Stimulated activated CD4-positive, alpha-beta T cell treated with anti-CD3 and anti-CD28 coated beads, Interleukin-1b, Interleukin-23, amount 100 ng/mL, for 48 hours (primary cell): ENCODE measurements around the gene PBX4.

Experiments
- DNase-seq: peaks from one replicate; pipeline ENCODE4 v3.0.0-alpha.2; 2020

PBX4 gene

GRCh38 chr19:19538061-19538784 lies 80.3 kb downstream of the PBX4 start, which contains the start of gene CILP2:
CILP2 (plus strand) TSS chr19:19538265; CDS start chr19:19538350, 85 bp downstream.
- DNase-seq = no peak

GRCh38 chr19:19537075-19538048 lies 81.1 kb downstream of the PBX4 start:
- DNase-seq = no peak

DNA sequence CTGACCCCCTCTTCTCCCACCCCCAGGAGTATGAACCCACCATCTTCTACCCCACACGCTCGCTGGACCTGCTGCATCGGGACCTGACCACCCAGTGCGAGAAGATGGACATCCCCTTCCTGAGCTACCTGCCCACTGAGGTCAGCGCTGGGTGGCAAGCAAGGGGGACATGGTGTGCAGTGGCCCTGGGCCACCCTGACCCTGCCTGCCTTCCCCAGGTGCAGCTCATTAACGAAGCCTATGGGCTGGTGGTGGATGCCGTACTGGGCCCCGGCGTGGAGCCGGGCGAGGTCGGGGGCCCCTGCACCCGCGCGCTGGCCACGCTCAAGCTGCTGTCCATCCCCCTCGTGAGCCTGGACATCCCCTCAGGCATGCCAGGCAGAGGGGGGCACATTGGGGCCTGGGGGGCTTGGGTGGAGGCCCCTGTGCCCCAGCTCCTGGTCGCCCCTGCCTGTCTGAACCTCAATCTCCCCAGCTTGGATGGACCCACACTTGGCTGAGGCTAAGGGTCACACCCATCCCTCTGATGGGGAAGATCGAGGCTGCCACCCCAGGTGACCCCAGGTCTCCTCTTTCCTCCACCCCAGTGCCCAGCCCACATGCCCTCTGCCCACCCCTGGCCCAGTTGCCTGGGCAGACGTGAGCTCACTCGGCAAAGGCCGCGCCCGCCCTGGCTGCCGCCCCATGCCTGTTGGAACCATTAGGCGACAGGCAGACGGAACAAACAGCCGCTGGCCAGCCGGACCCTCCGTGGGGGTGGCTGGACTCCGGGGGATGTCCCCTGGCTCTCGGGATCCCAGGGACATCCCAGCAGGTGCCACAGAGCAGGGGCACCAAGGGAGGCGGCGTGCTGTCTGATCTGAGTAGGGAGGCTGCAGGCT lies 82.9 kb downstream of the PBX4 start:
- no peak for DNase-seq

- no peak for DNase-seq
Measured at GRCh38 chr19:19534556-19535265, 83.8 kb downstream of the PBX4 start.

- DNase-seq = no peak
Measured at GRCh38 chr19:19533841-19534240, 84.6 kb downstream of the PBX4 start.

DNA sequence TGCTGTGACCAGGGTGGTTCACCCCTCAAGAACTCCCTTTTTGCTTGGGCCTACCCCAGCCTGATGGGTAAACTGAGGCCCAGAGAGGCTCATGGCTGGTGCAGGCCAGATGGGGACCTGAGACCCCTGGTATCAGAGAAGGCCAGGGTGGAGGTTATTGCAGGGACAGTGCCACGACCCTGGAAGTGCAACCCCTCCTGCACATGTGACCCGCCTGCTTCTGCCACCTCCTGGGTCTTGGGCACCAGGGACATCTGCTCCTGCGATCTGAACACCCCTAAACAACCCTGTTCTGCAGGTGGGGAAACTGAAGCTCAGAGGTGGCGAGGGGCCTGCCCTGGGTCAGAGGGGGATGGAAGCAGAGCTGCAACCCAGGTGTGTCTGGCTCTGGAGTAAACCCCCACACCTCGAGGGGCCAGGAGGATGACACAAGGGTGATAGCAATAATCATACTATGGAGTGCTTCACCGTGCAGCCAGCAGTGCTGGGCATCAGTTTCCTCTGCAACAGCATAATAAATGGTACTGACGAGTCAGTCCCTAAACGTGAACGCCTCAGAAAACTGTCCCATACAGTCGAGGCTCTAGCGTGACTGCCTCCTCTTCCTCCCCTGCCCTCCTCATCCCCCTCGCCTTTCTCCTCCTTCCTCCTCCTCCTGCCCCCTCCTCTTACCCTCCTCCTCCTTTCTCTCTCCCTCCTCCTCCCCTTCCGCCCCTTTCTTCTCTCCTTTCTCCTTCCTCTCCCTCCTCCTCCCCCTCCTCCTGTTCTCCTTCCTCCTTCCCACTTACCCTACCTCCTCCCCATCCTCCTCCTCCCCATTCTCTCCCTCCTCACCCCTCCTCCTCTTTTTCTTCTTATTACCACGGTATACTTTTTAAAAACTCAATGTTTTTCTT lies 85.4 kb downstream of the PBX4 start:
- DNase-seq = no peak

DNA sequence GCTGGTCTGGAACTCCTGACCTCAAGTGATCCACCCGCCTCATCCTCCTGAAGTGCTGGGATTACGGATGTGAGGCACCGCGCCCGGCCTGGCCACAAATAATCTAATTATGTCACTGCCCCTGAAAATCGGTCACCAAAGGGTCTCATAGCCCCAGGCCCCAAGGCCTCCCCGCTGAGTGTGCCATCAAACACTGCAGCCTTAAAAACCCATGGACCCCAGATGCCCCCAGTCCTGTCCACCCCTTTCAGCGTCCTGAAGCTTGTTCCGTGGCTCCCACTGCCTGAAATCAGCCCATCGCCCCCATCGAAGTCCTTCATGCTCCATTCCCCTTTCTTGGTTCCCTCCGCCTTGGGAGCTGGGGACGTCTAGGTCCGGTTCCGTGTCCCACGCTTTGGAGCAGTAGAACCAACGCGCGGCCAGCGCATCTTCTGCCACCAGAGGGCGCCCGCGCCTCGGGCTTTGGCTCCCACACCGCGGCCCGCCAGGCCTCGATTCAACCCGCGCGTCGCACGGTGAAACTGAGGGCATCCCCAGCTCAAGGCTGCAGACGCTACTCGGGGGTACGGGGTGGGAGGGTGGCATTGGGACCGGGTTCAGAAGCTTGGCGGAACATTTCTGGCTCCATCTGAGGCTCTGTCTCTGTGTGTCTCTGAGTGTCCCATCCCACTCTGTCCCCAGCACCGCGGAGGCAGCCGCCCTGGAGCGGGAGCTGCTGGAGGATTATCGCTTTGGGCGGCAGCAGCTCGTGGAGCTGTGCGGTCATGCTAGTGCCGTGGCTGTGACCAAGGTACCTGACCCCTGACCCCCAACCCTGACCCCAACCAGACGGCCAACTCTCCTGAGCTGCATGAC lies 86.3 kb downstream of the PBX4 start:
- peak; percentile 80 for DNase-seq

DNA sequence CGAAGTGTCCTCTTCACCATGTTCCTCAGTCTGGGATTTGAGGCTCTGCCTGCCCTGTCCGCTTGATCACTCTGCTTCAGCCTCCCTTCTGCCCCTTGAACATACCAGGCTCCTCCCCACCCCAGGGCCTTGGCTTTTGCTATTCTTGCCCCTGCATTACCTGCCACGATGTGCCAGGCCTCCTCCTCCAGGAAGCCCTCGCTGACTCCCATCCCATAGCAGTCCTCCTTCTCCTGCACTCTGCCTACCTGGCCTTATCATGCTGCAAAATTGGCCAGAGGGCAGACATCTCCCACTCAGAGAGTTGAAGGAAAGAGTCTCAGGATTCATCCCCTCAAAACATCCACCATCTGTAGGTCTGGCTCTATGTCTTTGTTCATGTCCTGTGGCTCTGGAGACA lies 87.6 kb downstream of the PBX4 start:
- DNase-seq = no peak

- no peak for DNase-seq
Measured at GRCh38 chr19:19530423-19530804, 88.1 kb downstream of the PBX4 start.

- no peak for DNase-seq
Measured at GRCh38 chr19:19529783-19530422, 88.6 kb downstream of the PBX4 start.

- no peak for DNase-seq
Measured at GRCh38 chr19:19528721-19529490, 89.6 kb downstream of the PBX4 start, which contains the start of gene YJEFN3. YJEFN3 (plus strand) TSS chr19:19528911; CDS start chr19:19528933, 22 bp downstream.

DNA sequence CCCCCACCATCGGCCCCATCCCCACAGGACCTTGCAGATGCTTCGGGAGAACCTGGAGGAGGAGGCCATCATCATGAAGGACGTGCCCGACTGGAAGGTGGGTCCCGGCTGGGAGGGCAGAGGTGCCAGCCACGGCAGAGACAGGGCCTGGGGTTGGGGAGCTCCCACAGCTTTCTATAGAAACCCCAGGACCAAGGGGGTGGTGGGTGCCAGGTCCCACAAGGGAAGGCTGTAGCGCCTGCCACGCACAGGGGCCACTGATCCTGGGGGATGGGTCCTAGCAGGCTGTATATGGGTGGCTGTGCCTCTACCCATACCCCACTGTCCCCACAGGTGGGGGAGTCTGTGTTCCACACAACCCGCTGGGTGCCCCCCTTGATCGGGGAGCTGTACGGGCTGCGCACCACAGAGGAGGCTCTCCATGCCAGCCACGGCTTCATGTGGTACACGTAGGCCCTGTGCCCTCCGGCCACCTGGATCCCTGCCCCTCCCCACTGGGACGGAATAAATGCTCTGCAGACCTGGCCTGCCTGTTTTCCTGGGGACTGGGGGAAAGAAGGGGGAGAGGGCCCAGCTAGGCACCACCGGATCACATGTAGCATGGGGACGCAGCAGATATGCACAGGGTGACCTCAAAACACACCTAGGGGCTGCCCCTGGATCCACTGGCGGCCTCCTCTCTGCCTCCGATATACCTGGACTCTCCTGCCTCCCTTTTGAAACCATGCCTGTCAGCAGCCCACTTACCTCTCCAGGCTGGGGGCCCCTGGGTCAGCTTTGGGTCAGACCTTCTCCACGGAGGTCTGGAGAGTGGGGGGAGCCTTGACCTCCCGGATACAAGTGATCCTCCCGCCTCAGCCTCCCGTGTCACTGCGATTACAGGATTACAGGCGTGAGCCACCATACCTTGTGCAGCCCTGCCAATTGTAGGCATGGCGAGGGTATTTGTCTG lies 90.5 kb downstream of the PBX4 start:
- no peak for DNase-seq

DNA sequence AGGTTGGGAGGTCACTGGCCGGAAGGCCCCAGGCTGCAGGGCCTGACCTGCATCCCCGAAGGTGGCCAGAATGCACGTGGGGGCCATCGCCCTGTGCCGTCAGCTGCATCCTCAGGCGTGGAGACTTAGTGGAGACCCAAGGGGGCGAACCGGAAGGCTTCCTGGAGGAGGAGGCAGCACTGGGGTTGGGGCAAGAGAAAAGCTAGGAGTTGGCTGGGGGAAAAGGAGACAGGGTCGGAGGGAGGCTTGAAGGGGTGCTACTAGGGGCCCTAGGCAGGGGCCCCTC lies 91.2 kb downstream of the PBX4 start:
- DNase-seq = no peak

- no peak for DNase-seq
Measured at GRCh38 chr19:19526581-19527370, 91.7 kb downstream of the PBX4 start.

GRCh38 chr19:19525611-19526380 lies 92.7 kb downstream of the PBX4 start:
- DNase-seq = no peak

- no peak for DNase-seq
Measured at GRCh38 chr19:19524053-19524452, 94.4 kb downstream of the PBX4 start.
